SK-N-SH (cell line): ENCODE measurements around the gene AFF3. TPM values are rescaled to one million over a fixed set of nuclear protein-coding genes. Genes with fewer than 3 reads are reported as not detected.

Experiments
- CTCF ChIA-PET: fragments of 300-600, 350-600 bp; formaldehyde crosslinking; extraction: SDS; loops from one replicate; lab custom pipeline; 2021; lab: Yijun Ruan, JAX
- POLR2A ChIA-PET: fragments of 350-600 bp; sonication (Branson Sonifier 250); formaldehyde crosslinking; extraction: SDS; loops from one replicate; lab custom pipeline; 2020; ENCODE audit warnings: antibody characterized with exemption, inconsistent platforms; lab: Yijun Ruan, JAX
- DNase-seq: peaks from one replicate; pipeline ENCODE4 v3.0.0; 2012
- H2AFZ ChIP-seq: fragments of 200-600 bp; sonication (generic); 2 replicates; pipeline ENCODE4 v1.8.1; 2016; ENCODE audit warnings: antibody characterized with exemption, mild to moderate bottlenecking, low read depth
- H3F3A ChIP-seq: fragments of 200-600 bp; sonication (generic); replicated peaks from 2 replicates; pipeline ENCODE3; 2016; ENCODE audit warnings: antibody characterized with exemption, mild to moderate bottlenecking; ENCODE audit not compliant: insufficient read depth
- H3K27ac ChIP-seq, 2 experiments: fragments of 200-500 bp in 1 of 2; fragments of 200-600 bp in 1 of 2; sonication (Bioruptor generic) in 1 of 2; sonication (generic), shearing (Covaris generic) in 1 of 2; 2 replicates each; pipeline versions ENCODE4 v1.5.1 to v1.6.1; 2014 to 2016; ENCODE audit warnings: low read depth in 2 of 2, inconsistent platforms in 1 of 2, low read length in 1 of 2, mild to moderate bottlenecking in 1 of 2, mixed read lengths in 1 of 2
- H3K27me3 ChIP-seq: fragments of 200-600 bp; sonication (generic), shearing (Covaris generic); 2 replicates; pipeline ENCODE4 v1.6.1; 2016; ENCODE audit warnings: mixed run types; ENCODE audit not compliant: insufficient read depth
- H3K36me3 ChIP-seq, 2 experiments: fragments of 200-500 bp in 1 of 2; fragments of 200-600 bp in 1 of 2; sonication (Bioruptor generic) in 1 of 2; sonication (generic) in 1 of 2; replicated peaks in 1 of 2; 2 replicates each; pipeline versions ENCODE3 to v1.5.1; 2014 to 2016; ENCODE audit warnings: low read length in 1 of 2, mild to moderate bottlenecking in 1 of 2; ENCODE audit not compliant: insufficient read depth in 2 of 2, control insufficient read depth in 1 of 2
- H3K4me1 ChIP-seq, 2 experiments: fragments of 200-500 bp in 1 of 2; fragments of 200-600 bp in 1 of 2; sonication (Bioruptor generic) in 1 of 2; sonication (generic), shearing (Covaris generic) in 1 of 2; 2 replicates each; pipeline versions ENCODE4 v1.5.1 to v1.6.1; 2014 to 2016; ENCODE audit warnings: low read depth in 1 of 2, low read length in 1 of 2, mixed run types in 1 of 2; ENCODE audit not compliant: insufficient read depth in 2 of 2, control insufficient read depth in 1 of 2
- H3K4me2 ChIP-seq: fragments of 200-600 bp; sonication (generic), shearing (Covaris generic); 2 replicates; pipeline ENCODE4 v1.6.1; 2017; ENCODE audit warnings: mixed run types
- H3K4me3 ChIP-seq, 2 experiments: fragments of 200-500 bp in 1 of 2; fragments of 200-600 bp in 1 of 2; sonication (Bioruptor generic) in 1 of 2; sonication (generic), shearing (Covaris generic) in 1 of 2; 2 replicates each; pipeline versions ENCODE4 v1.5.1 to v1.8.1; 2014 to 2016; ENCODE audit warnings: low read depth in 2 of 2, inconsistent platforms in 1 of 2, low read length in 1 of 2, mild to moderate bottlenecking in 1 of 2, mixed read lengths in 1 of 2, moderate library complexity in 1 of 2
- H3K79me2 ChIP-seq: fragments of 200-600 bp; sonication (generic); 2 replicates; pipeline ENCODE4 v1.8.1; 2017; ENCODE audit warnings: mild to moderate bottlenecking; ENCODE audit not compliant: insufficient read depth
- H3K9ac ChIP-seq: fragments of 200-600 bp; sonication (generic); 2 replicates; pipeline ENCODE4 v1.6.1; 2017; ENCODE audit warnings: mixed run types
- H3K9me2 ChIP-seq: fragments of 200-600 bp; sonication (generic); 2 replicates; pipeline ENCODE4 v1.6.1; 2017; ENCODE audit warnings: mixed run types
- H3K9me3 ChIP-seq: fragments of 200-600 bp; sonication (generic); 2 replicates; pipeline ENCODE4 v1.6.1; 2017; ENCODE audit warnings: mixed run types, mild to moderate bottlenecking, moderate library complexity
- H4K20me1 ChIP-seq: fragments of 200-600 bp; sonication (generic); 2 replicates; pipeline ENCODE4 v1.6.1; 2017; ENCODE audit warnings: mild to moderate bottlenecking, mixed run types; ENCODE audit not compliant: insufficient read depth
- CHD2 ChIP-seq: fragments of 150-350 bp; IDR thresholded peaks from 2 replicates; pipeline ENCODE4 v1.6.1; 2018; ENCODE audit warnings: low read length; ENCODE audit not compliant: partially characterized antibody
- CTCF ChIP-seq: fragments of 200-600 bp; sonication (generic); IDR thresholded peaks from 2 replicates; pipeline ENCODE4 v1.6.1; 2017; ENCODE audit warnings: antibody characterized with exemption, mild to moderate bottlenecking, moderate library complexity
- ELF1 ChIP-seq: IDR thresholded peaks from 2 replicates; pipeline ENCODE4 v1.4.0; 2012
- EP300 ChIP-seq, 2 experiments: IDR thresholded peaks; 2 replicates each; pipeline versions ENCODE4 v1.4.0 to v1.6.1; 2012; ENCODE audit warnings: borderline replicate concordance in 1 of 2, low read depth in 1 of 2, low read length in 1 of 2
- EZH2phosphoT487 ChIP-seq: fragments of 200-600 bp; sonication (generic); IDR thresholded peaks from 2 replicates; pipeline ENCODE4 v1.6.1; 2017; ENCODE audit warnings: low read depth, mixed run types, mild to moderate bottlenecking, antibody characterized with exemption, moderate library complexity, borderline replicate concordance
- FOSL2 ChIP-seq: IDR thresholded peaks from 2 replicates; pipeline ENCODE4 v1.4.0; 2012; ENCODE audit warnings: low read depth, mild to moderate bottlenecking, moderate library complexity, borderline replicate concordance
- FOXJ3 ChIP-seq: sonication (generic); formaldehyde crosslinking; IDR thresholded peaks from 2 replicates; pipeline ENCODE4 v1.5.1; 2020; ENCODE audit warnings: mild to moderate bottlenecking, missing genetic modification reagents
- FOXM1 ChIP-seq: IDR thresholded peaks from 2 replicates; pipeline ENCODE4 v1.4.0; 2012; ENCODE audit warnings: low read depth, mild to moderate bottlenecking
- GATA2 ChIP-seq: sonication (generic); formaldehyde crosslinking; IDR thresholded peaks from 2 replicates; pipeline ENCODE4 v1.5.0; 2020; ENCODE audit warnings: mild to moderate bottlenecking, missing genetic modification reagents
- MEF2A ChIP-seq: IDR thresholded peaks from 2 replicates; pipeline ENCODE4 v1.4.0; 2012; ENCODE audit warnings: low read depth, borderline replicate concordance
- MXI1 ChIP-seq: IDR thresholded peaks from 2 replicates; pipeline ENCODE4 v1.6.1; 2012; ENCODE audit warnings: mild to moderate bottlenecking, low read depth, low read length, improper control_type of control experiment
- NRF1 ChIP-seq: IDR thresholded peaks from 2 replicates; pipeline ENCODE4 v1.6.1; 2012; ENCODE audit warnings: low read depth, mild to moderate bottlenecking, low read length
- PBX3 ChIP-seq: IDR thresholded peaks from 2 replicates; pipeline ENCODE4; 2012
- RAD21 ChIP-seq: IDR thresholded peaks from 2 replicates; pipeline ENCODE4 v1.6.1; 2012; ENCODE audit warnings: mild to moderate bottlenecking, low read length
- RCOR1 ChIP-seq: fragments of 150-350 bp; IDR thresholded peaks from 2 replicates; pipeline ENCODE4 v1.6.1; 2017; ENCODE audit warnings: antibody characterized with exemption, low read length
- RFX5 ChIP-seq: IDR thresholded peaks from 2 replicates; pipeline ENCODE4 v1.6.1; 2012; ENCODE audit warnings: mild to moderate bottlenecking, improper control_type of control experiment, low read length
- RXRA ChIP-seq: IDR thresholded peaks from 2 replicates; pipeline ENCODE4 v1.4.0; 2012; ENCODE audit warnings: low read depth, mild to moderate bottlenecking, borderline replicate concordance
- TCF12 ChIP-seq: IDR thresholded peaks from 2 replicates; pipeline ENCODE4 v1.4.0; 2012
- TEAD4 ChIP-seq: IDR thresholded peaks from 2 replicates; pipeline ENCODE4 v1.4.0; 2012; ENCODE audit warnings: mild to moderate bottlenecking, borderline replicate concordance; ENCODE audit not compliant: insufficient read depth
- USF1 ChIP-seq: IDR thresholded peaks from 2 replicates; pipeline ENCODE4 v1.4.0; 2012; ENCODE audit warnings: low read depth, borderline replicate concordance
- YY1 ChIP-seq: IDR thresholded peaks from 2 replicates; pipeline ENCODE4 v1.4.0; 2012; ENCODE audit warnings: low read depth, mild to moderate bottlenecking
- ZBTB33 ChIP-seq: IDR thresholded peaks from 2 replicates; pipeline ENCODE4 v1.4.0; 2012; ENCODE audit warnings: low read depth, borderline replicate concordance
- WGBS: methylation state at CpG from one replicate; pipeline ENCODE4 v1.1.6; 2017; ENCODE audit warnings: low lambda C conversion rate; 5-methylcytosine and 5-hydroxymethylcytosine counted together
- polyA plus RNA-seq, 3 experiments: library from polyadenylated mRNA; depleted of rRNA; stranded (reverse); fragments of >200 nt; gene quantifications; 2 replicates each; pipeline ENCODE4 v1.2.3, GENCODE V29; 2012

The AFF3 gene
- polyA plus RNA-seq, 1 of the 3 experiments (the other 2 are of a cell fraction): 0.36 TPM

GRCh38 chr2:99708231-99708630, 434.2 kb downstream of the AFF3 start:
- H3K9me3 ChIP-seq: no peaks in the 10 kb centered on the region
- H3K4me3 ChIP-seq: no peak overlapping the region
- no peak overlapping the region for H2AFZ ChIP-seq
- no peak overlapping the region for H3K9ac ChIP-seq
- no peaks in the 10 kb centered on the region for H3K36me3 ChIP-seq
- peak overlapping the region in 1 of 2 experiments; percentile 91; a peak in 2 of 4 replicates for H3K27ac ChIP-seq
- no peaks in the 10 kb centered on the region for H3F3A ChIP-seq
- ChIA-PET POLR2A (no interaction called here), CTCF (interaction anchor here (1.3 to 3.0 kb wide), 2 partner anchors 149 to 673 kb away, joined by 4 to 11 read pairs; no protein-coding TSS in a partner anchor)
- H3K27me3 ChIP-seq: no peaks in the 10 kb centered on the region
- peaks cover 0 to 25% of the 10 kb centered on the region in 2 experiments; a peak in 2 of 4 replicates for H3K4me1 ChIP-seq
- no peak overlapping the region for H3K4me2 ChIP-seq
- H3K79me2 ChIP-seq: no peaks in the 10 kb centered on the region
- H3K9me2 ChIP-seq: no peaks in the 10 kb centered on the region
- DNase-seq: peak; percentile 73
- TF ChIP-seq NRF1 (no peak), EP300 (IDR thresholded peaks at IDR 0.05; ENCODE audit: borderline replicate concordance in 1 of 2, low read depth in 1 of 2, low read length in 1 of 2) (peak in 1 of 2 experiments; percentile 61; a peak in 1 of 4 replicates), FOXJ3 (CRISPR knock-in tag) (no peak), RCOR1 (peak; percentile 43; the same call in 1 of the 2 replicates), MXI1 (peak; percentile 48; the same call in 1 of the 2 replicates), CHD2 (no peak), FOXM1 (no peak), TEAD4 (no peak), PBX3 (no peak), ELF1 (no peak), RAD21 (0 out of 2 replicates have a peak, but pooled peaks have one; percentile 19), EZH2phosphoT487 (no peak)
- H4K20me1 ChIP-seq: no peaks in the 10 kb centered on the region
- WGBS: 44% methylated on average over 3 of the region's 3 CpGs

GRCh38 chr2:99707592-99707991, 434.8 kb downstream of the AFF3 start:
- H3K9ac ChIP-seq: no peak overlapping the region
- POLR2A ChIA-PET: no interaction called here
- H3F3A ChIP-seq: no peaks in the 10 kb centered on the region
- H3K9me2 ChIP-seq: no peaks in the 10 kb centered on the region
- CTCF ChIA-PET: interaction anchor here (3.0 kb wide), 1 partner anchor 149 kb away, joined by 11 read pairs; no protein-coding TSS in a partner anchor
- H3K9me3 ChIP-seq: no peaks in the 10 kb centered on the region
- DNase-seq: no peak
- H3K27me3 ChIP-seq: no peaks in the 10 kb centered on the region
- WGBS: 54% methylated on average over 1 of the region's 1 CpG
- H2AFZ ChIP-seq: no peak overlapping the region
- no peak overlapping the region for H3K4me3 ChIP-seq
- H3K4me1 ChIP-seq: peaks cover 0 to 25% of the 10 kb centered on the region in 2 experiments; a peak in 2 of 4 replicates
- no peaks in the 10 kb centered on the region for H4K20me1 ChIP-seq
- no peaks in the 10 kb centered on the region for H3K79me2 ChIP-seq
- H3K27ac ChIP-seq: peak overlapping the region in 1 of 2 experiments; percentile 91; a peak in 2 of 4 replicates
- no peaks in the 10 kb centered on the region for H3K36me3 ChIP-seq
- H3K4me2 ChIP-seq: no peak overlapping the region
- TF ChIP-seq RFX5: no peak
- no peak for TF ChIP-seq ELF1
- TF ChIP-seq RAD21: no peak
- no peak for TF ChIP-seq FOSL2
- no peak for TF ChIP-seq CTCF
- TF ChIP-seq GATA2 (CRISPR knock-in tag): no peak
- no peak for TF ChIP-seq EZH2phosphoT487
- TF ChIP-seq PBX3: no peak
- TF ChIP-seq MEF2A: no peak
- TF ChIP-seq TCF12: no peak
- TF ChIP-seq USF1: no peak
- no peak for TF ChIP-seq ZBTB33
- TF ChIP-seq RXRA: no peak
- no peak for TF ChIP-seq TEAD4
- TF ChIP-seq YY1: no peak
